Ascending aorta (tissue), 2 donors: Measurements from ENCODE around the gene EIF3I. TPM values are rescaled to one million over a fixed set of nuclear protein-coding genes. Genes with fewer than 3 reads are reported as not detected.

Source experiments
- DNase-seq, 2 donors: peaks; one replicate each; pipeline ENCODE4 v3.0.0-alpha.2; 2019; ENCODE audit warnings: low spot score in 2 of 2
- H3K27ac ChIP-seq, 2 donors: fragments of 200-600 bp; sonication (generic); one replicate each; pipeline ENCODE4 v1.5.1; 2016 to 2017; ENCODE audit warnings: mild to moderate bottlenecking in 1 of 2
- H3K27me3 ChIP-seq: fragments of 200-600 bp; sonication (generic); one replicate; pipeline ENCODE4 v1.5.1; 2017
- H3K36me3 ChIP-seq, 2 donors: fragments of 200-600 bp; sonication (generic); one replicate each; pipeline ENCODE4 v1.5.1; 2016
- H3K4me1 ChIP-seq, 2 donors: fragments of 200-600 bp; sonication (generic); one replicate each; pipeline ENCODE4 v1.5.1; 2016 to 2017; ENCODE audit warnings: mild to moderate bottlenecking in 1 of 2
- H3K4me3 ChIP-seq, 2 donors: fragments of 200-600 bp; sonication (generic); one replicate each; pipeline ENCODE4 v1.5.1; 2016 to 2017; ENCODE audit warnings: mild to moderate bottlenecking in 1 of 2
- H3K9me3 ChIP-seq, 2 donors: fragments of 200-600 bp; sonication (generic); one replicate each; pipeline ENCODE4 v1.5.1; 2016
- intact Hi-C: fragments of 100-400 bp; cut with DNase I; formaldehyde crosslinking; loops from one replicate; pipeline ENCODE4 v1.15.1; 2023
- total RNA-seq: library from RNA; depleted of rRNA; stranded (reverse); fragments of >200 nt; gene quantifications from one replicate; pipeline ENCODE4 v1.1.0, GENCODE V29; 2016
- TF ChIP-seq, protein P1 (sequence below), 3 experiments: fragments of 200-600 bp in 2 of 3; fragments of 450-650 bp in 1 of 3; sonication (generic) in 2 of 3; IDR thresholded peaks; one replicate each; pipeline ENCODE4 v1.5.1; 2016 to 2019; ENCODE audit warnings: antibody characterized with exemption in 3 of 3, mild to moderate bottlenecking in 1 of 3, moderate library complexity in 1 of 3

Gene EIF3I
- total RNA-seq, 1 donor from 2014 or later: 234 TPM

DNA sequence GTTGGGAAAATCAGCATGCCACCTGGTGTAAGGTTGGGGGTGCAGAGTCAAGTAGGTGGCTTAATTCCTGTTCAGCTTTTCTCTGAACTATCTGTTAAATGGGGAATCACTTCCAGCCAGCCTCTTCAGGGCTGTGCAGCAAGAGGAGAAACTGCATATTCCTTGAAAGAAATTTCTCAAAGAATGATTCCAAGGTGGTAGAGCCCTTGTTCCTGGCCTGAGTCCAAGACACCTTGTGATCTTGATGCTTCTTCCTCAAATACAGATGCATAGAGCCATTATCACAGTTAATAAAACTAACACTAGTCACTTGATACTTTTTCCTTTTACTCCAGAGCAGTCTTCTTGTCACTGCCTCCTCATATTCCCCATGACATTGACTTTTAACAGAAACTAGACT, 37.6 kb upstream of the EIF3I start:
- H3K27ac ChIP-seq: no peak overlapping the region
- no peaks in the 10 kb centered on the region for H3K27me3 ChIP-seq
- H3K9me3 ChIP-seq: no peaks in the 10 kb centered on the region
- no peak for DNase-seq
- H3K36me3 ChIP-seq: peaks cover 58 to 70% of the 10 kb centered on the region in 2 donors
- H3K4me1 ChIP-seq: peaks cover 19 to 24% of the 10 kb centered on the region in 2 donors
- TF ChIP-seq, protein P1, sequence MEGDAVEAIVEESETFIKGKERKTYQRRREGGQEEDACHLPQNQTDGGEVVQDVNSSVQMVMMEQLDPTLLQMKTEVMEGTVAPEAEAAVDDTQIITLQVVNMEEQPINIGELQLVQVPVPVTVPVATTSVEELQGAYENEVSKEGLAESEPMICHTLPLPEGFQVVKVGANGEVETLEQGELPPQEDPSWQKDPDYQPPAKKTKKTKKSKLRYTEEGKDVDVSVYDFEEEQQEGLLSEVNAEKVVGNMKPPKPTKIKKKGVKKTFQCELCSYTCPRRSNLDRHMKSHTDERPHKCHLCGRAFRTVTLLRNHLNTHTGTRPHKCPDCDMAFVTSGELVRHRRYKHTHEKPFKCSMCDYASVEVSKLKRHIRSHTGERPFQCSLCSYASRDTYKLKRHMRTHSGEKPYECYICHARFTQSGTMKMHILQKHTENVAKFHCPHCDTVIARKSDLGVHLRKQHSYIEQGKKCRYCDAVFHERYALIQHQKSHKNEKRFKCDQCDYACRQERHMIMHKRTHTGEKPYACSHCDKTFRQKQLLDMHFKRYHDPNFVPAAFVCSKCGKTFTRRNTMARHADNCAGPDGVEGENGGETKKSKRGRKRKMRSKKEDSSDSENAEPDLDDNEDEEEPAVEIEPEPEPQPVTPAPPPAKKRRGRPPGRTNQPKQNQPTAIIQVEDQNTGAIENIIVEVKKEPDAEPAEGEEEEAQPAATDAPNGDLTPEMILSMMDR (IDR thresholded peaks at IDR 0.05): no peak
- no peak overlapping the region for H3K4me3 ChIP-seq
- intact Hi-C loops: no loop called here

DNA sequence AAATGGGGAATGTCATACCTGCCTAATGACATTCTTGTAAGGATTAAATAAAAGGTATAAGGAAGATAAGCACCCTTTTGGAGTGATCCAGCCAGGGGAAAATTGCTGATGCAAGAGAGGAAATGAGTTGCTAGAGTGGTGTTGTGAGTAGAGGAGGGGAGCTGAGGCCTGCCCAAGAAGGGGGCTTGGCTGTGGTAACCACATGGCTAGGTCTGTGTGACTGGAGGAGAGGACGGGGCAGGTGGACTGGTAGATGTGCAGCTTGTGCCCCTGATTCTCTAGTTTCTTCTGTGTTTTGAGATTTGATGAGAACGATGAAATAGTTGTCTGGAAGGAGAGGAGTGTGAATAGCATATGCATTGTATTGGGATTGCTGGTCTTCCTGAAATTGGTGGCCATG, 36.1 kb upstream of the EIF3I start:
- no peaks in the 10 kb centered on the region for H3K27me3 ChIP-seq
- no peak for DNase-seq
- intact Hi-C loops: no loop called here
- H3K36me3 ChIP-seq: peaks cover 71 to 84% of the 10 kb centered on the region in 2 donors
- H3K4me1 ChIP-seq: peaks cover 17 to 22% of the 10 kb centered on the region in 2 donors
- no peak overlapping the region for H3K4me3 ChIP-seq
- no peaks in the 10 kb centered on the region for H3K9me3 ChIP-seq
- TF ChIP-seq, protein P1 (IDR thresholded peaks at IDR 0.05): no peak
- H3K27ac ChIP-seq: no peak overlapping the region

DNA sequence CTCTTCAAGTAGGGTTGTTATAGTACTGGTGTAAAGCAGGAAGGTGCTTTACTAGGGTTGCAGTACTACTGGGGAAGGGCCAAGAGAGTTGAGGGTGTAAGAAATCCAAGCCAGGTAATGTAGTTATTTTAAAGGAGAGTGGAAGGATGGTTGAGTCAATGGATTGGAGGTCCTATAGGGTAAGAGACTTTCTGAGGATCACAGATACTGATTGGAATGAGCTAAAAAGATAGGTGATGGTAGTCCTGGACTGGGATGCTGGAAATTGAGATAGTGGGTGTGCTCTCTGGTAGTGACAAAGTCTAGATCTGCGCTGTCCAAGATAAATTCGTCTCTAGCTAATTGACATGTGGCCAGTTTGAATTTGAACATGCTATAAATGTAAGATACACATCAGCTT, 35.7 kb upstream of the EIF3I start:
- peaks cover 74 to 86% of the 10 kb centered on the region in 2 donors for H3K36me3 ChIP-seq
- H3K27me3 ChIP-seq: no peaks in the 10 kb centered on the region
- intact Hi-C loops: no loop called here
- H3K27ac ChIP-seq: no peak overlapping the region
- no peaks in the 10 kb centered on the region for H3K9me3 ChIP-seq
- TF ChIP-seq, protein P1 (IDR thresholded peaks at IDR 0.05): no peak
- H3K4me3 ChIP-seq: no peak overlapping the region
- H3K4me1 ChIP-seq: peaks cover 13 to 18% of the 10 kb centered on the region in 2 donors
- DNase-seq: no peak

DNA sequence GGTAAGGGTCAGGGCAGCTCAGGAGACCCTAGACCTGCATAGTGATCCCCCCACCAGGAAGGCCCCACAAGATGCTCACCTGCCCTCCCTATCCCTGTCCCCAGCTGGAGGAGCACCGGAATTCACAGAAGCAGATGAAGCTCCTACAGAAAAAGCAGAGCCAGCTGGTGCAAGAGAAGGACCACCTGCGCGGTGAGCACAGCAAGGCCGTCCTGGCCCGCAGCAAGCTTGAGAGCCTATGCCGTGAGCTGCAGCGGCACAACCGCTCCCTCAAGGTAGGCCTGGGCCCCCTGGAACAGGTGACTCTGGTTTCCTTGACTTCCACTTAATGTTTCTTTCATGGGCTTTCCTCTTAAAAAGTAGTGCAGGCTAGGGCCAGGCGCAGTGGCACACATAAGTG, 34.4 kb upstream of the EIF3I start:
- Histone ChIP-seq H3K27me3 (no peaks in the 10 kb centered on the region), H3K9me3 (no peaks in the 10 kb centered on the region), H3K27ac (no peak overlapping the region), H3K4me3 (no peak overlapping the region), H3K36me3 (peaks cover 84 to 86% of the 10 kb centered on the region in 2 donors), H3K4me1 (peaks cover 4 to 9% of the 10 kb centered on the region in 2 donors)
- TF ChIP-seq, protein P1 (IDR thresholded peaks at IDR 0.05): no peak
- no peak for DNase-seq
- intact Hi-C loops: no loop called here

DNA sequence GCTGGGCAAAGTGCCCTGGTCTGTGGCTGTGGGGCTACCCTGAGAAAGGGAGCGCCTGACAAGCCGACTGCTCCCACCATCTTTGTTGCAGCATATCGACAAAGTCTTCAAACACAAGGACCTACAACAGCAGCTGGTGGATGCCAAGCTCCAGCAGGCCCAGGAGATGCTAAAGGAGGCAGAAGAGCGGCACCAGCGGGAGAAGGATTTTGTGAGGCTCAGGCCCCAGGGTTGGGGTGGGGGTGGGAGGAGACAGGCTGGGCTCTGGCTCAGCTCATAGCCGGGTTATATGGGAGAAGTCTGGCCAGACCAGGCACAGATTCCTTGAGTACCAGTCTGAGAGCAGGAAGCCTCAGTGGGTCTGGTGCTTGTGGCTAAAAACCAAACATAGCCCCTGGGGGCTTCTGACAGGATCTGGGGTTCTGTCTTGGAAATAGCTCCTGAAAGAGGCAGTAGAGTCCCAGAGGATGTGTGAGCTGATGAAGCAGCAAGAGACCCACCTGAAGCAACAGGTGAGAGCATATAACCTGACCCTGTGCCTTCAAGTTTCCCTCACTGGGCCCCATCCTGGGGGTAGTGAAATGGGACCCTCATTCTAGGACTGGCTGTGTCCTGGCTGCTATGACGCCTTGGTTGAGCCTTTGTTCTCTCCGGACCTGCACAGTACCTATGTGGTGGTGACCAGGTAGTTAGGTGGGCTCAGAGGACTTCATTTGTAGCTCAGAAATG, 29.8 kb upstream of the EIF3I start:
- H3K27ac ChIP-seq: no peak overlapping the region
- intact Hi-C loops: no loop called here
- no peaks in the 10 kb centered on the region for H3K4me1 ChIP-seq
- no peaks in the 10 kb centered on the region for H3K9me3 ChIP-seq
- peaks cover 94 to 100% of the 10 kb centered on the region in 2 donors for H3K36me3 ChIP-seq
- H3K4me3 ChIP-seq: no peak overlapping the region
- TF ChIP-seq, protein P1 (IDR thresholded peaks at IDR 0.05): no peak
- no peak for DNase-seq
- H3K27me3 ChIP-seq: no peaks in the 10 kb centered on the region
